MM.1S (cell line): ENCODE results near the gene ZNF335.
A peak's percentile ranks its signal among the peaks of the same experiment; 100 is the strongest.

Experiments used
- DNase-seq: peaks from one replicate; pipeline ENCODE4 v3.0.0-alpha.2; 2015
- H2AFZ ChIP-seq: fragments of 300-600 bp; sonication (generic); 2 replicates; pipeline ENCODE4 v1.6.0; 2016; ENCODE audit warnings: antibody characterized with exemption, low read length
- H3F3A ChIP-seq: fragments of 300-600 bp; sonication (generic); 2 replicates; pipeline ENCODE4 v1.6.1; 2016; ENCODE audit warnings: mild to moderate bottlenecking, antibody characterized with exemption, low read length, moderate library complexity, mixed read lengths; ENCODE audit not compliant: insufficient read depth
- H3K27ac ChIP-seq: fragments of 300-600 bp; sonication (generic); 2 replicates; pipeline ENCODE4 v1.5.1; 2016; ENCODE audit warnings: mild to moderate bottlenecking, low read length
- H3K27me3 ChIP-seq: fragments of 300-600 bp; sonication (generic); replicated peaks from 2 replicates; pipeline ENCODE4 v1.6.0; 2016; ENCODE audit warnings: low read length; ENCODE audit not compliant: insufficient read depth
- H3K36me3 ChIP-seq: fragments of 300-600 bp; sonication (generic); replicated peaks from 2 replicates; pipeline ENCODE4 v1.6.1; 2016; ENCODE audit warnings: mild to moderate bottlenecking, low read length, mixed read lengths; ENCODE audit not compliant: insufficient read depth
- H3K4me1 ChIP-seq: fragments of 300-600 bp; sonication (generic); 2 replicates; pipeline ENCODE4 v1.6.1; 2016; ENCODE audit warnings: low read length, mixed read lengths
- H3K4me2 ChIP-seq: fragments of 300-600 bp; sonication (generic); 2 replicates; pipeline ENCODE4 v1.6.0; 2016; ENCODE audit warnings: low read depth, low read length
- H3K4me3 ChIP-seq: fragments of 300-600 bp; sonication (generic); 2 replicates; pipeline ENCODE4 v1.5.1; 2016; ENCODE audit warnings: low read length, mixed read lengths
- H3K79me2 ChIP-seq: fragments of 300-600 bp; sonication (generic); 2 replicates; pipeline ENCODE4 v1.6.1; 2016; ENCODE audit warnings: mixed run types, low read length, mixed read lengths
- H3K9ac ChIP-seq: fragments of 300-600 bp; sonication (generic); 2 replicates; pipeline ENCODE4 v1.6.1; 2016; ENCODE audit warnings: low read length, mixed read lengths
- H3K9me2 ChIP-seq: fragments of 300-600 bp; sonication (generic); replicated peaks from 2 replicates; pipeline ENCODE4 v1.6.1; 2016; ENCODE audit warnings: mild to moderate bottlenecking, low read length, mixed read lengths; ENCODE audit not compliant: insufficient read depth
- H3K9me3 ChIP-seq: fragments of 300-600 bp; sonication (generic); replicated peaks from 2 replicates; pipeline ENCODE4 v1.6.1; 2016; ENCODE audit warnings: mild to moderate bottlenecking, low read length, mixed read lengths; ENCODE audit not compliant: insufficient read depth
- H4K20me1 ChIP-seq: fragments of 300-600 bp; sonication (generic); 2 replicates; pipeline ENCODE4 v1.6.1; 2016; ENCODE audit warnings: mild to moderate bottlenecking, low read length, moderate library complexity, mixed read lengths; ENCODE audit not compliant: insufficient read depth
- CTCF ChIP-seq: fragments of 300-600 bp; sonication (generic); IDR thresholded peaks from 2 replicates; pipeline ENCODE4 v1.5.1; 2016; ENCODE audit warnings: antibody characterized with exemption, low read length, mixed read lengths
- EZH2 ChIP-seq: fragments of 300-600 bp; sonication (generic); optimal IDR thresholded peaks from 2 replicates; pipeline ENCODE3; 2017; ENCODE audit warnings: low read depth, mild to moderate bottlenecking, antibody characterized with exemption, low read length, mixed read lengths
- EZH2phosphoT487 ChIP-seq: fragments of 300-600 bp; sonication (generic); IDR thresholded peaks from 2 replicates; pipeline ENCODE4 v1.6.1; 2018; ENCODE audit warnings: antibody characterized with exemption, low read length

ZNF335 gene

GRCh38 chr20:45971675-45972499 is at the start of gene ZNF335:
Gene ZNF335, minus strand, starts transcription at chr20:45972203. Its CDS starts 793 bp downstream, at chr20:45971410.
- peak; percentile 95 for DNase-seq
- Histone ChIP-seq H3K79me2 (peaks cover 38% of the 10 kb centered on the region), H4K20me1 (no peaks in the 10 kb centered on the region), H2AFZ (peak within 1 kb of the TSS; percentile 91), H3K36me3 (no peaks in the 10 kb centered on the region; the same call in none of the 2 replicates), H3K4me3 (peak within 1 kb of the TSS; percentile 94), H3K9ac (peak within 1 kb of the TSS; percentile 95), H3K27me3 (no peaks in the 10 kb centered on the region), H3K27ac (peak within 1 kb of the TSS; percentile 98), H3K9me3 (no peaks in the 10 kb centered on the region), H3K4me1 (peaks cover 17% of the 10 kb centered on the region), H3K4me2 (peak within 1 kb of the TSS; percentile 93), H3F3A (peaks cover 9% of the 10 kb centered on the region; the same call in 1 of the 2 replicates), H3K9me2 (no peaks in the 10 kb centered on the region)
- TF ChIP-seq CTCF (no peak), EZH2 (no peak), EZH2phosphoT487 (no peak)

GRCh38 chr20:46020555-46020954 is 48.6 kb upstream of the ZNF335 start:
- Histone ChIP-seq H3K79me2 (no peaks in the 10 kb centered on the region), H3F3A (no peaks in the 10 kb centered on the region), H3K4me2 (no peak overlapping the region), H3K27me3 (peaks cover 33% of the 10 kb centered on the region), H3K9me3 (no peaks in the 10 kb centered on the region), H3K9me2 (no peaks in the 10 kb centered on the region), H2AFZ (no peak overlapping the region), H4K20me1 (no peaks in the 10 kb centered on the region), H3K4me3 (no peak overlapping the region), H3K9ac (no peak overlapping the region), H3K27ac (no peak overlapping the region), H3K36me3 (no peaks in the 10 kb centered on the region), H3K4me1 (0 out of 2 replicates have a peak, but pooled peaks cover 5% of the 10 kb centered on the region)
- TF ChIP-seq EZH2phosphoT487 (no peak), EZH2 (no peak), CTCF (no peak)
- no peak for DNase-seq

- Histone ChIP-seq H3K4me1 (peaks cover 9% of the 10 kb centered on the region; the same call in 1 of the 2 replicates), H3K9me2 (no peaks in the 10 kb centered on the region), H3K27ac (no peak overlapping the region), H3K4me2 (no peak overlapping the region), H3K36me3 (no peaks in the 10 kb centered on the region), H3K27me3 (peaks cover 20% of the 10 kb centered on the region; the same call in 1 of the 2 replicates), H3K9ac (no peak overlapping the region), H3K79me2 (no peaks in the 10 kb centered on the region), H3K4me3 (no peak overlapping the region), H4K20me1 (no peaks in the 10 kb centered on the region), H2AFZ (no peak overlapping the region), H3F3A (no peaks in the 10 kb centered on the region), H3K9me3 (no peaks in the 10 kb centered on the region)
- no peak for DNase-seq
- TF ChIP-seq CTCF (no peak), EZH2phosphoT487 (no peak), EZH2 (no peak)
Measured at GRCh38 chr20:46018611-46019010, 46.6 kb upstream of the ZNF335 start.
